Urinary bladder (tissue), 4 donors: ENCODE results near the gene WDR26. TPM values are rescaled to one million over a fixed set of nuclear protein-coding genes. Genes with fewer than 3 reads are reported as not detected.

Experiments used
- DNase-seq: peaks from one replicate; pipeline ENCODE4 v3.0.0-alpha.2; 2015; ENCODE audit errors: extremely low spot score
- H3K27ac ChIP-seq: one replicate; pipeline ENCODE4 v1.5.1; 2013; ENCODE audit warnings: low read depth, mild to moderate bottlenecking, moderate library complexity
- H3K36me3 ChIP-seq: one replicate; pipeline ENCODE4 v1.6.1; 2013; ENCODE audit warnings: mild to moderate bottlenecking, moderate library complexity; ENCODE audit not compliant: insufficient read depth
- H3K4me1 ChIP-seq: one replicate; pipeline ENCODE4 v1.6.1; 2013; ENCODE audit warnings: mild to moderate bottlenecking, moderate library complexity; ENCODE audit not compliant: insufficient read depth
- H3K4me3 ChIP-seq: one replicate; pipeline ENCODE4 v1.5.1; 2013; ENCODE audit warnings: low read depth, low read length
- WGBS: extraction: QIAGEN DNeasy Blood & Tissue Kit; methylation state at CpG from one replicate; pipeline ENCODE4 v1.1.7; 2013; 5-methylcytosine and 5-hydroxymethylcytosine counted together
- polyA plus RNA-seq: library from polyadenylated mRNA; stranded (reverse); fragments of 200-250 nt; gene quantifications from one replicate; pipeline ENCODE4 v1.2.3, GENCODE V29; 2013
- total RNA-seq: library from RNA; depleted of rRNA; stranded (reverse); fragments of >200 nt; gene quantifications from one replicate; pipeline ENCODE4 v1.2.3, GENCODE V29; 2014
- donor health status: healthy with polysubstance abuse.
- donor health status: healthy.

The WDR26 gene
- total and polyA plus RNA-seq, 2 donors: 35.5 to 121 TPM

- Histone ChIP-seq H3K27ac (no peak overlapping the region), H3K36me3 (no peaks in the 10 kb centered on the region), H3K4me3 (no peak overlapping the region), H3K4me1 (no peaks in the 10 kb centered on the region)
- DNase-seq: no peak
- 87% methylated on average over 7 of the region's 7 CpGs for WGBS
Measured at GRCh38 chr1:224450561-224451350, 16.2 kb upstream of the WDR26 start.

- Histone ChIP-seq H3K4me1 (no peaks in the 10 kb centered on the region), H3K4me3 (no peak overlapping the region), H3K36me3 (no peaks in the 10 kb centered on the region), H3K27ac (no peak overlapping the region)
- DNase-seq: no peak
- 62% methylated on average over 5 of the region's 5 CpGs for WGBS
Measured at GRCh38 chr1:224450159-224450558, 15.6 kb upstream of the WDR26 start.

DNA sequence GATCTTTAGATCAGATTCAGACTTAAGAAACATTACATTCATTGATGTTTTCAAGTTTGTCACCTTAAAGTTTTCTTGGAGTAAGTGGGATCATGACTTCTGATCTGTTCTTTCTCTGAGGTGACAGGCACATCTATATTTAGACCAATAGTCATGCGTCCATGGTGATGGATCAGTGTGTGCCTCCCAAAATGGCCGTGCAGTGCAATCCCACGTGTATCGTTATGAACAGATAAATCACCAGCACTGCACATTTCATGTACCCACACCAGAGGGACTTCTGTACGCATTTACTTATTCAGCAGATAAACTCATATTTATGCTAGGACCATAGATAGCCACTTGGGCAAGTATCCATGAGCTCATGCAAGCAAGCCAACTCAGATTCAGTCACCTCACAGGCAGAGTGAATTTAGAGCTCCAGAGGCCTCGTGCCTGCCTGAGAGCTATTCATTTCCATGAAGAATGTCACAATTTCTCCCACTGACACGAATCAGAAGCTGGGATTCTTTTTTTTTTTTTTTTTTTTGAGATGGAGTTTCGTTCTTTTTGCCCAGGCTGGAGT, 13.9 kb upstream of the WDR26 start:
- 58% methylated on average over 8 of the region's 8 CpGs for WGBS
- no peak overlapping the region for H3K27ac ChIP-seq
- no peak overlapping the region for H3K4me3 ChIP-seq

DNA sequence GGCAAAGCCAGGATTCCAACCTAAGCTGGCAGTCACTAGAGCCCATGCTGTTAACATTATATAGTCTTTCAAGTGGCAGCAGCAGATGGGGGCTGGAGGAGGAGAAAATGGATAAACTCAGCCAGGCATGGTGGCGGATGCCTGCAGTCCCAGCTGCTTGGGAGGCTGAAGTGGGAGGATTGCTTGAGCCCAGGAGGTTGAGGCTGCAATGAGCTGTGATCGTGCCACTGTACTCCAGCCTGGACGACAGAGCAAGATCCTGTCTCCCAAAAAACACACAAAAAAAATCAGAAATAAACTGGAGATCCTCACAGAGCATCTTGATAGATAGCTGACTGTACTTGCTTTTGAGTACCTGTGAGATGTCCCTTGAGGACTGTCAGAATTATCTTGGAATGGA, 13.4 kb upstream of the WDR26 start:
- no peak overlapping the region for H3K4me3 ChIP-seq
- WGBS: 92% methylated on average over 3 of the region's 3 CpGs
- H3K4me1 ChIP-seq: no peaks in the 10 kb centered on the region
- H3K36me3 ChIP-seq: no peaks in the 10 kb centered on the region
- no peak for DNase-seq
- no peak overlapping the region for H3K27ac ChIP-seq

More for the DNA sequence above, 13.9 kb upstream of the WDR26 start:
- H3K36me3 ChIP-seq: no peaks in the 10 kb centered on the region
- DNase-seq: no peak
- H3K4me1 ChIP-seq: no peaks in the 10 kb centered on the region

DNA sequence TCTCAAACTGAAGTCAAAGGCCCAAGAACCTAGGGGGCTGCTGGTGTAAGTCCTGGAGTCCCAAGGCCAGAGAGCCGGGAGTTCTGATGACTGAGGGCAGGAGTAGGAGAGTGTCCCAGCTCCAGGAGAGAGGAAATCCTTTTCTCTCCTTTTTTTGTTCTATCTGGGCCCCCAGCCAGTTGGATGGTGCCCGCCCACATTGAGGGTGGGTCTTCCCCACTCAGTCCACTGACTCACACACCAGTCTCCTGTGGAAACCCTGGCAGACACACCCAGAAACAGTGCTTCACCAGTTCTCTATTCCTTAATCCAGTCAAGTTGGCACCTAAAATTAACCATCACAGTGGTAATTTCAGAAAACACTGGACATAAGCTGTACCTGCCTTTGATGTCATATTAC, 12.7 kb upstream of the WDR26 start:
- H3K27ac ChIP-seq: no peak overlapping the region
- no peak for DNase-seq
- WGBS: 54% methylated on average over 2 of the region's 2 CpGs
- H3K4me1 ChIP-seq: no peaks in the 10 kb centered on the region
- no peak overlapping the region for H3K4me3 ChIP-seq
- H3K36me3 ChIP-seq: no peaks in the 10 kb centered on the region

DNA sequence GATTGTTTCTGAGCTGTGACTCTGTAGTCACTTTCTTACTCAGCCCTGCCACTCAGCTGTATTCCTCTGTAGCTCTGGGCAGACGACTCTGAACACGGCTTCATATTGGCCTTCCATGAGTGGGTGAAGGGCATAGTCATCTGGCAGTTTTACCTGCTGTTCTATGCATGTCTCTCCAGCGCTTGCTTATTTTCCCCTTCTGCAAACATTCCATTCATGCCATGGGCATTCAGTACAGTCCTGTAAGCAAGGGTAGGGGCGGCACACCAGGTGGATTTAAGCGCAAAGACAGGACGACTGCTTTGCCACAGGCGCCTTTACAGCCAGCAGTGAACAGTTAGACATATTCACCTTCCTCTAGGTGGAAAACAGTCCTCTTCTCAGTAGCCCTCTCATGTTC, 4.4 kb upstream of the WDR26 start:
- WGBS: 84% methylated on average over 7 of the region's 7 CpGs
- Histone ChIP-seq H3K27ac (no peak overlapping the region), H3K36me3 (no peaks in the 10 kb centered on the region), H3K4me3 (no peak overlapping the region), H3K4me1 (no peaks in the 10 kb centered on the region)
- DNase-seq: no peak

GRCh38 chr1:224435999-224436398, 1.4 kb upstream of the WDR26 start:
- no peak for DNase-seq
- no peak overlapping the region for H3K27ac ChIP-seq
- H3K4me3 ChIP-seq: no peak overlapping the region
- 65% methylated on average over 1 of the region's 1 CpG for WGBS
- H3K36me3 ChIP-seq: no peaks in the 10 kb centered on the region
- no peaks in the 10 kb centered on the region for H3K4me1 ChIP-seq

DNA sequence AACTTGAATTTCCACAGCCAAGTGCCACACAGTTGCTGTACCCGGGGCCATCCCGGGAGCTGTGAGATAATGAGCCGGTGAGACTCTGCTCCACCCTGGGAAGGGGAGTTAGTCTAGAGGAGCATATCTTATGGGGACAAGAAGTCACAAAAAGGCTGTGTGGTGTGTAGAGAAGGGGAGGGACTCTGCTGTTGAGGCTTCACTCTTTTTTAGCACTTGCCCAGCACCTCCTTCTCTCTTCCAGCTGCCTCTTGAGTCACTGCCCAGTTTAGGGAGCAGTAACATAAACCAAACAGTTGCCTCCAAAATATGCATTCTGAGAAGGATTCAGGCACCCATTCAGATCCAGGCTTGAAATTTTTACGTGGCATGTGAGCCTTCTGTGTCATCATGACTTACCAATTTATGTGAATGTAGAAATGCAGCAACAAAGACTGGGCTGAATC, 744 bp upstream of the WDR26 start:
- DNase-seq: no peak
- Histone ChIP-seq H3K27ac (peak overlapping the region; percentile 97), H3K36me3 (no peaks in the 10 kb centered on the region), H3K4me3 (peak overlapping the region; percentile 97), H3K4me1 (no peaks in the 10 kb centered on the region)
- under 1% methylated on average over 4 of the region's 4 CpGs for WGBS

- DNase-seq: no peak
- peak overlapping the region; percentile 97 for H3K27ac ChIP-seq
- H3K4me1 ChIP-seq: no peaks in the 10 kb centered on the region
- H3K36me3 ChIP-seq: no peaks in the 10 kb centered on the region
- under 1% methylated on average over 85 of the region's 88 CpGs for WGBS
- peak overlapping the region; percentile 97 for H3K4me3 ChIP-seq
Measured at GRCh38 chr1:224433701-224434672, 610 bp downstream of the WDR26 start.

- no peaks in the 10 kb centered on the region for H3K4me1 ChIP-seq
- H3K36me3 ChIP-seq: peaks cover 2% of the 10 kb centered on the region
- DNase-seq: no peak
- peak overlapping the region; percentile 97 for H3K27ac ChIP-seq
- 1% methylated on average over 19 of the region's 19 CpGs for WGBS
- H3K4me3 ChIP-seq: peak overlapping the region; percentile 97
Measured at GRCh38 chr1:224433041-224433691, 1.4 kb downstream of the WDR26 start.

GRCh38 chr1:224432672-224433040, 1.9 kb downstream of the WDR26 start:
- WGBS: 2% methylated on average over 6 of the region's 6 CpGs
- Histone ChIP-seq H3K36me3 (peaks cover 2% of the 10 kb centered on the region), H3K4me1 (no peaks in the 10 kb centered on the region), H3K27ac (peak overlapping the region; percentile 97), H3K4me3 (peak overlapping the region; percentile 97)
- DNase-seq: no peak

GRCh38 chr1:224432146-224432545, 2.5 kb downstream of the WDR26 start:
- DNase-seq: no peak
- 11% methylated on average over 2 of the region's 2 CpGs for WGBS
- H3K27ac ChIP-seq: no peak overlapping the region
- H3K4me3 ChIP-seq: no peak overlapping the region
- H3K4me1 ChIP-seq: no peaks in the 10 kb centered on the region
- H3K36me3 ChIP-seq: peaks cover 2% of the 10 kb centered on the region

- no peak overlapping the region for H3K27ac ChIP-seq
- H3K36me3 ChIP-seq: peaks cover 2% of the 10 kb centered on the region
- no peaks in the 10 kb centered on the region for H3K4me1 ChIP-seq
- no peak overlapping the region for H3K4me3 ChIP-seq
- no peak for DNase-seq
- 8% methylated on average over 2 of the region's 2 CpGs for WGBS
Measured at GRCh38 chr1:224431726-224432125, 2.9 kb downstream of the WDR26 start.
